DOHH2 (cell line): ENCODE results near the gene ANKS1B.

Source experiments
- CTCF ChIP-seq: fragments of 200-600 bp; sonication (generic); IDR thresholded peaks from one replicate; pipeline ENCODE4 v1.5.1; 2014; ENCODE audit warnings: antibody characterized with exemption, mild to moderate bottlenecking, low read depth, low read length; ENCODE audit not compliant: poor library complexity, severe bottlenecking
- EZH2phosphoT487 ChIP-seq: fragments of 200-600 bp; sonication (generic); IDR thresholded peaks from 2 replicates; pipeline ENCODE4 v1.6.1; 2017; ENCODE audit warnings: borderline replicate concordance, mild to moderate bottlenecking, antibody characterized with exemption, low read length, moderate library complexity, mixed read lengths

GRCh38 chr12:99495799-99496198 lies 488.9 kb downstream of the ANKS1B start:
- TF ChIP-seq CTCF (no peak), EZH2phosphoT487 (no peak)
